NCI-H1417 treated with DMSO at 0.1 percent for 48 hours (cell line): ENCODE results near the gene MED13L.

Source experiments
- DNase-seq: peaks from one replicate; lab custom pipeline; 2025; lab: John Stamatoyannopoulos, UW

Gene MED13L

GRCh38 chr12:116127859-116128258 is 149.6 kb downstream of the MED13L start:
- no peak for DNase-seq

- no peak for DNase-seq
These were observed 150.9 kb downstream of the MED13L start for GRCh38 chr12:116126610-116127009.

GRCh38 chr12:116125956-116126566 is 151.4 kb downstream of the MED13L start:
- DNase-seq = no peak

GRCh38 chr12:116125084-116125483 is 152.4 kb downstream of the MED13L start:
- DNase-seq = no peak

- DNase-seq = peak; percentile 93
These were observed 153.8 kb downstream of the MED13L start for GRCh38 chr12:116123451-116124258.

GRCh38 chr12:116122628-116123027 is 154.9 kb downstream of the MED13L start:
- no peak for DNase-seq

- peak; percentile 57 for DNase-seq
These were observed 156.0 kb downstream of the MED13L start for GRCh38 chr12:116121453-116121871.

- no peak for DNase-seq
These were observed 160.7 kb downstream of the MED13L start for GRCh38 chr12:116116650-116117424.

GRCh38 chr12:116113398-116114130 is 163.9 kb downstream of the MED13L start:
- DNase-seq = no peak

GRCh38 chr12:116106870-116107269 is 170.6 kb downstream of the MED13L start:
- no peak for DNase-seq

- no peak for DNase-seq
These were observed 173.2 kb downstream of the MED13L start for GRCh38 chr12:116104167-116104767.

- DNase-seq = no peak
These were observed 175.5 kb downstream of the MED13L start for GRCh38 chr12:116101991-116102390.

- no peak for DNase-seq
These were observed 177.7 kb downstream of the MED13L start for GRCh38 chr12:116099652-116100432.

- no peak for DNase-seq
These were observed 180.6 kb downstream of the MED13L start for GRCh38 chr12:116096874-116097273.

- DNase-seq = no peak
These were observed 183.0 kb downstream of the MED13L start for GRCh38 chr12:116094475-116094874.

- DNase-seq = no peak
These were observed 183.6 kb downstream of the MED13L start for GRCh38 chr12:116093915-116094314.

GRCh38 chr12:116092776-116093175 is 184.7 kb downstream of the MED13L start:
- no peak for DNase-seq

GRCh38 chr12:116092162-116092561 is 185.3 kb downstream of the MED13L start:
- DNase-seq = no peak

GRCh38 chr12:116091579-116091978 is 185.9 kb downstream of the MED13L start:
- no peak for DNase-seq

- no peak for DNase-seq
These were observed 187.0 kb downstream of the MED13L start for GRCh38 chr12:116090516-116090915.

GRCh38 chr12:116089080-116089479 is 188.4 kb downstream of the MED13L start:
- no peak for DNase-seq
